Fibroblast of villous mesenchyme (primary cell): ENCODE results near the gene DCANP1. TPM values are rescaled to one million over a fixed set of nuclear protein-coding genes. Genes with fewer than 3 reads are reported as not detected.

Source experiments
- DNase-seq: peaks from one replicate; pipeline ENCODE4 v3.0.0-alpha.2; 2010; ENCODE audit warnings: low read depth
- H3K4me3 ChIP-seq: 2 replicates; pipeline ENCODE4 v1.5.1; 2011; ENCODE audit warnings: low read depth, mild to moderate bottlenecking, low read length
- total RNA-seq: library from RNA; depleted of rRNA; stranded (reverse); fragments of >200 nt; gene quantifications from 2 replicates; pipeline ENCODE4 v1.2.3, GENCODE V29; 2012
- TF ChIP-seq, protein P1 (sequence below): IDR thresholded peaks from 2 replicates; pipeline ENCODE4 v1.5.1; 2012; ENCODE audit warnings: low read depth, mild to moderate bottlenecking, low read length; ENCODE audit not compliant: insufficient read depth

The DCANP1 gene
- total RNA-seq, 1 donor: not detected

DNA sequence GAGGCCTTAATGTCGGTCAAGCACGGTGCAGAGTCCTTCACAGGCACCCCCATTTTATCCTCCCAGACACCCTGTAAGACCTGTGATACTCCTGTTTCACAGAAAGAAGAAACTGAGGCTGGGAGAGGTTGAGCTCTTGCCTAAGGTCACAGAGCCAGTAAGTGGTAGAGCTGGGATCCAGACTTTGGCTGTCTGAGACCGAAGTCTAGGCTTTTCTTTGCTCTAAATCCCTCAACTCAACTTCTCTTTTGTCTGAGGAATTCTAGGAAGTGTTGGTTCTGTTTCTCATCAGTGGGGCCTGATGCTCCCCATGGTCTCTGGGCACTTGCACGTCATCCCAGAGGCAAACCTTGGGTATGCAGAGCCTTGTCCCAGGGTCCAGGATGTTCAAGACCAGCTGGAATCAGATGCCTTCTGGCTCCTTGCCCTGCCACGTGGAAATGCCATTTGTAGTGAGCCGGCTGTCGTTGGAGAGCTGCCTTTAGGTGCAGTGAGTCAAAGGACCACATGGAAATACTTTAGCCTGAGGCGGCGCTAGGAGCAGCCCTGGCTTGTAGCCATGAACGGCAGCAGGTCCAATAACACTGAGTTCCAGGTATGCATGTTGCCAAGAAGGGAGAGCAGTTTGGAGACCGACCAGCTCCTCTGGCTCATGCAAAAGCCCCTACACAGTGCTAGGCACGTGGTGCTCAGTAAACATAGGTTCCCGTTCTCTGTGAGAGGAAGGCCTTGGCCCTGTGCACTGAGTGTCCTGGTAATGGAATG is 9.2 kb downstream of the DCANP1 start:
- DNase-seq: peak; percentile 90
- TF ChIP-seq, protein P1, sequence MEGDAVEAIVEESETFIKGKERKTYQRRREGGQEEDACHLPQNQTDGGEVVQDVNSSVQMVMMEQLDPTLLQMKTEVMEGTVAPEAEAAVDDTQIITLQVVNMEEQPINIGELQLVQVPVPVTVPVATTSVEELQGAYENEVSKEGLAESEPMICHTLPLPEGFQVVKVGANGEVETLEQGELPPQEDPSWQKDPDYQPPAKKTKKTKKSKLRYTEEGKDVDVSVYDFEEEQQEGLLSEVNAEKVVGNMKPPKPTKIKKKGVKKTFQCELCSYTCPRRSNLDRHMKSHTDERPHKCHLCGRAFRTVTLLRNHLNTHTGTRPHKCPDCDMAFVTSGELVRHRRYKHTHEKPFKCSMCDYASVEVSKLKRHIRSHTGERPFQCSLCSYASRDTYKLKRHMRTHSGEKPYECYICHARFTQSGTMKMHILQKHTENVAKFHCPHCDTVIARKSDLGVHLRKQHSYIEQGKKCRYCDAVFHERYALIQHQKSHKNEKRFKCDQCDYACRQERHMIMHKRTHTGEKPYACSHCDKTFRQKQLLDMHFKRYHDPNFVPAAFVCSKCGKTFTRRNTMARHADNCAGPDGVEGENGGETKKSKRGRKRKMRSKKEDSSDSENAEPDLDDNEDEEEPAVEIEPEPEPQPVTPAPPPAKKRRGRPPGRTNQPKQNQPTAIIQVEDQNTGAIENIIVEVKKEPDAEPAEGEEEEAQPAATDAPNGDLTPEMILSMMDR: no peak
- H3K4me3 ChIP-seq: no peak overlapping the region

DNA sequence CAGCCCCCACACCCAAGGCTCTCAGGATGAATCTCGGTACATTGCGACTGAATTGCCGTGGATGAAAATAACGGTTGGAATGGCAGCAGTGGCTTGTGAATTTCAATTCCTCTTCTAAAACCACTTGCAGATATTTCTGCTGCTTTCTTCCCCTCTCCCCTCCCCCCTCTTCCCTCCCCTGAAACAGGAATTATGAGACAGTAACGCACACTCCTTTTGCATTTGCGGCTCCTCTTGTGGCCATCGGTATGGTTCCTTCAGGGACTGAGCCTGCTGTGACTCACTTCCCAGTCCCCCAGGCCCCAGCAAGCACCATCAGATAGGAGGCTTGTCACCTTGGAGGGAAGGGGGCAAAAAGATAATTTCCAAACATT is 9.7 kb downstream of the DCANP1 start:
- no peak overlapping the region for H3K4me3 ChIP-seq
- DNase-seq: no peak
- TF ChIP-seq, protein P1: no peak

DNA sequence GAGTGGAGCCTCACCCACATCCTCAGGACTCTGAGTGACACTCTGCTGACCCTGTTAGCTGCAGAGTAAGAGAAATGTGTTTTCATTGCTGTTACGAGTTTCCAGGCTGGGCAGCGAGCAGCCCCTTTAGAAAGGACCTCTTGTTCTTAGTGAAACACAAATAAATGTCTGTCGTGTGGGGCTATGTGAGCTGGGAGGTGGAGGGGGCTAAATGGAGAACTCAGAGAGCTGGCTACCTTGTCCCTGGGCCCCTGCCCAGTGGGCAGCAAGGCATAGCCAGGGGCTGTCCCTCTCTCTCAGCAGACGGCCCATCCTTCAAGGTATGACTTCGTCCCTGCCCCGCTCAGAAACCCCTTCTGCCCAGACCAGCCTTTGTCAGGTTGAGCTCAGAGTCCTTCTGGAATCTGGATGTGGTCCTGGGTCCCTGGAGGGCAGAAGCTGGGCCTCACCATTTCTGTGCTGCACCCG is 10.2 kb downstream of the DCANP1 start:
- H3K4me3 ChIP-seq: no peak overlapping the region
- TF ChIP-seq, protein P1: no peak
- DNase-seq: no peak

DNA sequence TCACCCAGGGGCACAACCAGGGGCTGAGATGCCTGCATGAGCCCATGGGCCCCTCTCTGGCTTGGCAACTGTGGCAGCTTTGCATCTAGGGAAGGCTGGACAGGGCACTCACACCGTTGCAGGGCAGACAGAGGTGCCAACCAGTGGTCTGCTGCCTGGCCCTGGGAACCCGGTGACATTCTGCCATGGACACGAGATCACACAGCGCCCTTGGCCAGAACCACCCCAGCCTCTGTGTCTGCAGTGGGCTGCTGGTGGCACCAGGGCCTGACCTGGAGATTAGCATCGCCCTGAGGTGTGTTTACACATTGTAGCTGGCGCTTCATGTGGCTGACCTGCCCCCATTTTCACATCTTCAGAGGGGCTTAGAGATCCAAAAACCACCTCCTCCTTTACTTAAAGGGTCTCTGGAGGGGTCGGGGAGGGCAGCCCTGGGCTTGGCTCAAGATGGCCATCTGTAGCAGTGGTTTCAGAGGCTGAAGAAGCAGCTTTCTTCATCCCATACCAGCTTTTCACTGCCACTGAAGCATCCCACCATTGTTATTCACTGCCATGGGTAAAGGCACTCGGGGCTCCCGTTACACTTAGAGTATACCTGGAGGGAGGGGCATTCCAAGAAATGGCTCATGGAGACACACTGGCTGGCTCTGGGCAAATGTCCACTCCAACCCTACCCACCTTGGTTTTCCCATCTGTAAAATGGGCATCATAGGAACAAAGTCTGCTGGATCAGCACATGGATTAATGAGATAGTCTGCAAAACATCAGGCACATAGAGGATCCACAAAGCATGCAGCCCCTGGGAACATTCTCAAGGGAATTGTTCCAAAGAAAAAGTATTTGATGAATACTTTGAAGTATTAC is 11.4 kb downstream of the DCANP1 start:
- no peak for DNase-seq
- TF ChIP-seq, protein P1: no peak
- no peak overlapping the region for H3K4me3 ChIP-seq

DNA sequence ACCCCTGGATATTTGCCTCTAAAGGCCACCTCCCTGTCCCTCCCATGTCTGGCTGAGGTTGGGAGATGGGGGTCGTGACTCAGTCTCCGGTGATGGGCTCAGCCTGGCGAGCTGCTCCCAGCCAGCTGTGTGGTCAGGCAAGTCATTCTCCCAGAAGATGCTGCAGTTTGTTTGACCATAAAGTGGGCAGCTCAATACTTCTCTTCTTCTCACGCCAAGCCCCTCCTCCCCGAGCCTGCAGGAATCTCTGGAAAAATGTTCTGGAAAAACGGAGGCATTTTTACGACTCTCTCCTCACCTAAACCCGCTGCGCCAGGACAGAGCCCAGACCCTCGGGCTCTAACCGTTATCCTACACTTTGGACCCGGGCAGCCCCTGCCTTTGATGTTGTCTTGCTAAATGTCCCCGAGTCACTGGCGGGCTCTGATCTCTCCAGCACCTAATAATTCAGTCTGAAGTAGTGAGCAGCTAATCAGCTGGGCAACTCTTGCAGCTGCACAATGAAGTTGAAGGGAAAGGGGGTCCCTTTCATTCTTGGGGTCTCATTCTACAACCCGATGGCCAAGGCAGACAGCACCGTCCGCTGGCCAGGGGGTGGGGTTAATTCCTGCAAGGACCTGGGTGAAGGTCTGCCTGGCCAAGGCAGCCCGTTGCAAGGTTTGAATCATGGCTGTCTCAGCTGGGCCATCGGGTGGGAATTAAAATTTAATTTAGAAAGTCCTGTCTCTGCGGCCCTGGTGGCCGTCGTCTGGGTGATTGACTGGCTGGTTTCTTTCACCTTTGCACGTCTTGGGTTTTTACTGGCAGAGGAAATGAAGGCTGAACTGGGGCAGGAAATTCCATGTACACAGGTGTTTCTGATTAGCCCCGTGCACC is 12.3 kb downstream of the DCANP1 start:
- TF ChIP-seq, protein P1: no peak
- peak overlapping the region; percentile 17 for H3K4me3 ChIP-seq
- DNase-seq: peak; percentile 59

DNA sequence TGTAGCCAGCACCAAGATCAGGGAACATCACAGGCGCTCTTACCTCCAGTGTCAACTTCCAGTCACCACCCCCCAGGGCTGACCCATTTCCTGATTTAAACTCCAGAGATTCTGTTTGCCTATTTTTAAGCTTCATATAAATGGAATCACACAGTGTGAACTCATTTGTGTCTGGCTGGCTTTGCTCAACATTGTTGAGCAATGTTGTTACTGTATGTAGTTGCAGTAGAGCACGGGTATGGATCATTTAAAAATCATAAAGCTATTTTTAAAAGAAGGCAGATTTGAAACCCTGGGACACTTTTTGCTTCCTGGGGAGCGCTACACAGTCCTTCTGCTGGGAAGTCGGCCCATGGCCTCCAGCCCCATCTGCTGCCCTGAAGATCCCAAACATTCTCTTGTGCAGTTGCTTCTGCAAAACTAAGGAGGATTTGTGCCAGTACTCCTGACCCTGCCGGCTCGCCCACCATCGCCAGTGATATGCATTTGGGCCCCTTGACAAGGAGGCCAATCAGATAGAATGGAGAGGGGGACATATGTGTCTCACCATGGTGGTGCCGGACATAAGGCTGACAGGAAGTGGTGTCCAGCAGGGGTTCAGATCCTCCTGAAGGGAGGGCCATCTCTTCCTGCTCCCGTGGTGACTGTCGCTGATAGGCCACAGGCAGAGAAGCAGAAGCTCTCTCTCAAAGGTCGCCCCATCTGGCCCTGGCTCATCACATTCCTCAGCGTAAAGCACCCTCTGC is 13.3 kb downstream of the DCANP1 start:
- peak; percentile 66 for DNase-seq
- H3K4me3 ChIP-seq: no peak overlapping the region
- TF ChIP-seq, protein P1: no peak
